HG03460 (cell line): Measurements from ENCODE around the gene TRMO.
"Not testable (repeated sequence)": the region's sequence is repeated elsewhere in the genome, so short reads cannot be mapped to it uniquely, and the experiment has no call there.

Source experiments
- ATAC-seq: cut with Tn5 transposase; IDR thresholded peaks from one replicate; pipeline ENCODE4 v1.9.1; 2021; ENCODE audit not compliant: unreplicated experiment

Gene TRMO, protein sequence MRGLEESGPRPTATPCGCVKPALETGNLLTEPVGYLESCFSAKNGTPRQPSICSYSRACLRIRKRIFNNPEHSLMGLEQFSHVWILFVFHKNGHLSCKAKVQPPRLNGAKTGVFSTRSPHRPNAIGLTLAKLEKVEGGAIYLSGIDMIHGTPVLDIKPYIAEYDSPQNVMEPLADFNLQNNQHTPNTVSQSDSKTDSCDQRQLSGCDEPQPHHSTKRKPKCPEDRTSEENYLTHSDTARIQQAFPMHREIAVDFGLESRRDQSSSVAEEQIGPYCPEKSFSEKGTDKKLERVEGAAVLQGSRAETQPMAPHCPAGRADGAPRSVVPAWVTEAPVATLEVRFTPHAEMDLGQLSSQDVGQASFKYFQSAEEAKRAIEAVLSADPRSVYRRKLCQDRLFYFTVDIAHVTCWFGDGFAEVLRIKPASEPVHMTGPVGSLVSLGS

DNA sequence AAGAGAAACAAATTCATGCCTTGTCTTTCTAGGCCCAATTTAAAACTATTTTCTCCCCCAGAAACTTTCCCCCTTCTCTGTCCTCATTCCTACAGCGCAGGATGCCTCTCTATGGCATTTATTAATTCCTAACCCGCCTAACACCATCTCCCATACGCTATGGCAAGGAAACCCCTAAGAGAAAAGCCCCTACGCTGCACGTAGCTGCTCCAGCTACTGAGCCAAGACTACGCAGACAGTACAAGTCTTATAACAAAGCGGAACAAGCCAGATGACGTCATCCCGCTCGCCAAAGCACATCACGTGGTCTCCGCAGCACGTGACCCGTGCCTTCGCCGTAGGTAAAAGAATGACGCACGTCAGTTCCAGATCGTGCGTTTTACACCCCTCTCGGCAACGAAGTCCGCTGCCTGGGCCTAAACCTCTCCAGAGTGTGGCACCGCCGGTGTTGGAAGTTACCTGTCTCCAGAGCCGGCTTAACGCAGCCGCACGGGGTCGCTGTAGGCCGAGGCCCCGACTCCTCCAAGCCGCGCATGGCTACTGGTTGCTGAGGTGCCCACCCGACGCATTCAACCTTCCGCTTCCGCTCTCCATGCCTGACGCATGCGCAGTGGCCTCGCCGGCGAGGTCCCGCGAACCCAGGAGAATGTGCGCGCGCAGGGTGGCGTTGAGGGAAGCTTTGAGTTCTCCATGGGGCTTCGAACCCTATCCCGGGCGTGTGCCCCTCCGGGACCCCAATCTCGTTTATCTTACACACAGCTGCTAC lies at the start of gene TRMO:
TSS of gene TRMO (minus strand) at position 542 of the 766 bp plus-strand sequence. CDS start at position 535, 7 bp downstream.
- ATAC-seq, result peak; percentile 83

DNA sequence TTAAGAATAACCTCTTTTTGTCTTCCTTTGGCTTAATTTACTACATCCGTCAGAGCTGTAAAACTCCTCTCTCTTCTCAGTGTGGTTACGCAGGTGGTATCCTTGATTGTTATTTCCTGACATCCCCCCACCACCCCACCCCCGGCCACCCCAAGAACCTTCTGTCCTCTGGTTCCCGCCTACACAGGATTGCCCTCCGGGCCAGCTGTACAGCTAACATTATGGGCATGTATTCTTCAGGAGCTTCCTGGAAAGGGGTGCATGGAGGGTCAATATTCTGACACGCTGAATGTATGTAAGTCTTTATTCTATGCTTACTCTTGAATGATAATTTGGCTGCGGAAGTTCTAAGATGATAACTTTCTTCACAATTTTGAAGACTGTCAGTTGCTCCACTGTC lies 47.9 kb upstream of the TRMO start:
- ATAC-seq, result no peak

- no peak for ATAC-seq
Measured at GRCh38 chr9:97969014-97969413, 46.7 kb upstream of the TRMO start.

DNA sequence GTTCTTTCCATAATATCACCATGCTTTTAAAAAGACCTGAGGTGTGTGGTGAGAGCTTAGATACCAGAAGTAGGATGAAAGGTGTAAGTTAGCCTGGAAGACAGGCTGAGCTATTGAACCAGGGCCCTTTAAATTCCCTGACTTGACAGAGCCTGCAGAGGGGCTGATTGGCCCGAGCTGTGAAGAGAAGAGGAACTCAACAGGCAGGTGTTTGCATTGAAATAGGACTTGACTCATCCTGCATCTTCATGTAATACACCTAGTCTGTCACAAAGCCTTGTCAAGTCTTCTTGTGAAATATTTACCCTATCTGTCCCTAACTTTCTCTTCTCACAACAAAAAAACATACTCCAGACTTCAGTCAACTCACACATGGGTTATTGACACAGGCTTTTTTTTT lies 44.2 kb upstream of the TRMO start:
- no peak for ATAC-seq

DNA sequence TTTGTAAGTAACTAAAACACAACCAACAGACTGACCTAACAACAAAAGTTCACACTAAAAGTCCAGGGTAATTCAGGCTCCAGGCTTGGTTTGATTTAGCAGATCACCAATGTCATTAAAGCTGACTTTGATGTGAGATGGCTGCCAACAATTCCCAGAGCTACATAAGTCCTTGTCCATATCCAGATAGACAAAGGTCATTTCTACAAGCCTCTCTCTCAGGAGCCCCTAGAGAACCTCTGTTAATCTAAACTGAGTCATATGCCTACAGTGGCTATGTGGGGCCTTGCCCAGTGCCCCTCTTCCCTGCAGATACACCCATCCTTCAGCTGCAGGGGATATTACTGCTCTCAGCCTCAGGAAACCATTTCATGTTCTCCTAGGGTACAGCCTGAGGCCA lies 42.6 kb upstream of the TRMO start:
- no peak for ATAC-seq

DNA sequence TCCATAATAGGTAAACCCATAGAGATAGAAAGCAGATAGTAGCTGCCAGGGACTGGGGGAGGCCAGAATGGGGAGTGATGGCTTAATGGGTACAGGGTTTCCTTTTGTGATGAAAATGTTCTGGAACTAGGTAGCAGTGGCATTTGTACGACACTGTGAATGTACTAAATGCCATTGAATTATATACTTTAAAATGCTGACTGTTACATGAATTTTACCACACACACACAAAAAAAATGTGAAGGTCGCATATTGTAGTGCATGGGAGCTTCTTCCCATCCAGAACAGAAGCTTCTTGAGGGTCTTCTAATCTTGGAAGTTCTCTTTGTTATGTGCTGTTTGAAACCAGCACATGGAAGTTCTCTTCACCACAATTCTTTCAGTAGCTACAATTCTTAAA lies 40.9 kb upstream of the TRMO start:
- ATAC-seq, result no peak

DNA sequence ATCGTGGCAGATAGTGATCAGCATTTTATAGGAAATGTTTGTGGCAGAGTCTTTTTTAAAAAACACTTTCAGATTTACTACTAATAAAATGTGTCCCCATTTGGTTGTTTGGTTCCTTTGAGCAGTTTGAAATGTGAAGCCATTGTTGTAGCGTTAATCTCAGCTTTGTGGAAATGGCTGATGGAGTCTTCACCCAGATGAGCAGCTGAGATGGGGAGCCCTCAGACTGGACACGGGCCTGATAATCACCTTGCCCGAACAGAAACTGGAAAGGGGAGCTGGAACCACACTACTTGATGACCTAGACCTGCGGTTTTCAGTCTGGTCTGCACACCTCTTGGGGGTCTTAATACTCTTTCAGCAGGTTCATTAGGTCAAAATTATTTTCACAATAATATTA lies 40.3 kb upstream of the TRMO start:
- no peak for ATAC-seq

DNA sequence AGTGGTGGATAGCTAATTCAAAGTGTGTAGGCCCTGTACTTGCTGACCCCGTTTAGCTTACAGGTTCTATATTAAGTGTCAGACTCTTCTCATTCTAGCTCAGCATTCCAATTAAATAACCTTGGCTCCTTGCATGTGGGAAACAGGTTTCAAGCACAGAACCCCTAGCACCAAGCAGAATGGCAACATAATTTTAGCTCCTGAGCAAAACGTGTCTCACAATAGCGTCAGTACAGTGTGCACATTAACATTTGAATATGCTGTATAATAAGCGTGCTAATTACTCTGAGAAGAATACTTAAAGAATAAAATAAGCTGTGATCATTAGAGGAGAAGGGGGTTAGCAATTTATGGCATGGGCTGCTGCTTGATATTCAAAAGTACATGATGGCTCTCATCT lies 39.8 kb upstream of the TRMO start:
- no peak for ATAC-seq

DNA sequence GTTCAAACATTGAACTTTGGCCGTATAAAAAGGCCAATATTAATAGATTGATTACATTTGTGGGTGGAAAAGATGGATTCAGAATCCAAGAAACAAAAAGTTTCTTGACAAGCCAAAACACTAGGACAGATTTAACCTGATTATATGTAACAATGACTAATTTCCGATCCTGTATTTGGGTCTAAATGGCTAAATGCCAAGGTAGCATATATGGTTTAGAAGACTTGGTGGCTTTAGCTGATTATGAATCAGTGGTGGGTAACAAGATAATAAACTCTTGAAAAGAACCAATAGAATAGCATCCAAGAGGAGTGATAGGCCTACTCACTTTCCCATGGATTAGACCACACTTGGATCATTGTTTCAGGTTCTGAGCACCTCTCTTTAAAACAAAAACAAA lies 39.1 kb upstream of the TRMO start:
- no peak for ATAC-seq

DNA sequence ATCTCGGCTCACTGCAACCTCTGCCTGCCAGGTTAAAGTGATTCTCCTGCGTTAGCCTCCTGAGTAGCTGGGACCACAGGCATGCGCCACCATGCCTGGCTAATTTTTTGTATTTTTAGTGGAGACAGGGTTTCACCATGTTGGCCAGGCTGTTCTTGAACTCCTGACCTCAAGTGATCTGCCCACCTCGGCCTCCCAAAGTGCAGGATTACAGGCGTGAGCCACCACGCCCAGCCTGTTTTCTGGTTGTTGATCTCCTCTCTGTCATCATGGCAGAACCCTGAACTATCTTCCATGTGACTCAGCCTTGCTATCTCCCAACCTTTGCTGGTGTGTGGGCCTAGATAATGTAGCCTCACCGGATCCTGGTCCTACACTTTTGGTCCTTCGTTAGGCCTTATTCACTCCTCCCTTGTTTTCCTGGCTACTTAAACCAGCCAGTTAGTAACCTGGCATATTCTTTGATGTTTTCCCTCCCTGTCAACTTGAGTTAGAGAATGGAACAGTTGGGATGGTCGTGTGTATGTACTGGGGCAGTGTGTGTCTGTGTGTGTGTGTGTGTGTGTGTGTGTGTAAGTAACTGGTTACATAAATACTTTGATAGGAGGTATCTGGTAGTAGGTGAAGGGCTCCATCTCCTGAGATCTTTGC lies 38.5 kb upstream of the TRMO start:
- ATAC-seq, result not testable (repeated sequence)

DNA sequence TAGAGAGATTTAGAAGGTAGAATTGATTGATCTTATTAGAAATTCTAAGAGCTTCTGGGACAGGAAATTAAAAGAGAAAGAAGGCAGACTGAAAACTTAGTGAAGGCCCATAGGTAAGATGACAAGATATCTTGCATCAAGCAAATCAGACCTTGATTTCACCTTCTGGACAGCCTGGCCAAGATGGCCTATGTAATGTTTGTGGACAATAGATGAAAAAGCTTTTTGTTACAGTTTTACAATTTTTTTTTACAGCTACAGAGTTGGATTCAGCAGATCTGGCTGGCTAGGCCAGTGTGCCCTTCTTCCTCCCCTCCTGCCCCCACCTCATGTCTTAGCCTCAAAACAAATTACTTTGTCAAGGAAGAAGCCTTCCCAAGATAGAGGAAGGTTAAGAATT lies 37.3 kb upstream of the TRMO start:
- no peak for ATAC-seq

GRCh38 chr9:97958812-97959511 lies 36.7 kb upstream of the TRMO start:
- no peak for ATAC-seq

DNA sequence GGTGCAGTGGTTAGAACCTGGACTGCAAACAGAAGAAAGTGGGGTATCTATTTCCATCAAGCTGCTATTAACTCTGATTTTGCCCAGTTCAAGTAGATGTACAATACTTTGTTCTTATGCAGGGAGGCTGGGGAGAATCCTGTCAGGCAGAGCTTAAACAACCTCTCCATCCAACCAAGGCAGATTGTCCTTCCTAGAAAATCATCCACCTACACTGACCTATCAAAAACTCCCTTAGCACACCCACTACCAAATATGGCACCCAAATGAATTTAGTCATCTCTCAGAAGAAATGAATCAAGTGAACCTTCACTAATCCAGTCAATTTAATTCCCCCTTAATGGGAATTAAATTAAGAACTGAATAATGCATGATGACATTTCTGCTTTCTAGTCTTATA lies 34.0 kb upstream of the TRMO start:
- ATAC-seq, result no peak

DNA sequence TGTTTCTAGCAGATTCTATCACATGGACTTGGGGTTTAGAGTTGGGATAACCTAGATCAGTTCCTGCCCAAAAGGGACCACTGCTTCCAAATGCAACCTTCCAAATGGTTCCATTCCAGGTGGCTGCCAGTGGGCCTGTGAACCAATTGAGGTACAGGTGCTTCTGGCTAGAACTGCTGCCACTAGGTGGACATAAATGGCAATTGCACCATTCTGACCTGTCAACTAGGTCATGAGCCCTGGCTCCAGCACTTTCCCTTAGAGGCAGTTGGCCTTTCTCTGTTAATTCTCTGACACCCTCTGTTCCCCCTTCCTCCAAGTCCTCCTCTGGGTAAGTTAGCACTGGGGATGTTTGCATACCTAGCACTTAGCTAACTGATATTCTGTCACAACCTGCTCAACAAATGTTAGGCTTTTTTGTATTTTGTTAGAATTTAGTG lies 32.3 kb upstream of the TRMO start:
- ATAC-seq, result no peak

- ATAC-seq, result not testable (repeated sequence)
Measured at GRCh38 chr9:97950873-97951272, 28.6 kb upstream of the TRMO start.

DNA sequence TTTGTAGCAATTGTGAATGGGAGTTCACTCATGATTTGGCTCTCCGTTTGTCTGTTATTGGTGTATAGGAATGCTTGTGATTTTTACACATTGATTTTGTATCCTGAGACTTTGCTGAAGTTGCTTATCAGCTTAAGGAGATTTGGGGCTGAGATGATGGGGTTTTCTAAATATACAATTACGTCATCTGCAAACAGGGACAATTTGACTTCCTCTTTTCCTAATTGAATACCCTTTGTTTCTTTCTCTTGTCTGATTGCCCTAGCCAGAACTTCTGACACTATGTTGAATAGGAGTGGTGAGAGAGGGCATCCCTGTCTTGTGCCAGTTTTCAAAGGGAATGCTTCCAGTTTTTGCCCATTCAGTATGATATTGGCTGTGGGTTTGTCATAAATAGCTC lies 24.8 kb upstream of the TRMO start:
- not testable (repeated sequence) for ATAC-seq

DNA sequence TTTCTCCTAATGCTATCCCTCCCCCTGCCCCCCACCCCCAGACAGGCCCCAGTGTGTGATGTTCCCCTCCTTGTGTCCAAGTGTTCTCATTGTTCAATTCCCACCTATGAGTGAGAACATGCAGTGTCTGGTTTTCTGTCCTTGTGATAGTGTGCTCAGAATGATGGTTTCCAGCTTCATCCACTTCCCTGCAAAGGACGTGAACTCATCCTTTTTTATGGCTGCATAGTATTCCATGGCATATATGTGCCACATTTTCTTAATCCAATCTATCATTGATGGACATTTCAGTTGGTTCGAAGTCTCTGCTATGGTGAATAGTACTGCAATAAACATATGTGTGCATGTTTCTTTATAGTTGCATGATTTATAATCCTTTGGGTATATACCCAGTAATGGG lies 23.2 kb upstream of the TRMO start:
- not testable (repeated sequence) for ATAC-seq

DNA sequence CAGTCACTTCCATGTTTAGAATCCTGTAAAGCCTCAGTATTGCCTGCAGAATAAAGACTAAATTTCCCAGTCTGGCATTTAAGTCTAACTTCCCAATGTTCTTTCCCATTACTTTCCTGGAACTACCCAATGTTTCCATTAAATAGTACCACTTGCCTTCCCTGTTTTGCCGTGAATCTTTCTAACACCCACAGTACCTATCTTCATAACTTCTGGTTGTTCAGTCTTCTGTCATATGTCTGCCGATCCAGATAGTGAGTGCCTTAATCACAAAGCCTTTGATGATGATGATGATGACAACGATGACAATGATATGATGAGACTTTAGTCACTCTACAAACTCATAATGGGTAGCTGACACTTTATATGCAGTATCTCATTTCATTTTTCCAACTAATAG lies 22.3 kb upstream of the TRMO start:
- no peak for ATAC-seq

DNA sequence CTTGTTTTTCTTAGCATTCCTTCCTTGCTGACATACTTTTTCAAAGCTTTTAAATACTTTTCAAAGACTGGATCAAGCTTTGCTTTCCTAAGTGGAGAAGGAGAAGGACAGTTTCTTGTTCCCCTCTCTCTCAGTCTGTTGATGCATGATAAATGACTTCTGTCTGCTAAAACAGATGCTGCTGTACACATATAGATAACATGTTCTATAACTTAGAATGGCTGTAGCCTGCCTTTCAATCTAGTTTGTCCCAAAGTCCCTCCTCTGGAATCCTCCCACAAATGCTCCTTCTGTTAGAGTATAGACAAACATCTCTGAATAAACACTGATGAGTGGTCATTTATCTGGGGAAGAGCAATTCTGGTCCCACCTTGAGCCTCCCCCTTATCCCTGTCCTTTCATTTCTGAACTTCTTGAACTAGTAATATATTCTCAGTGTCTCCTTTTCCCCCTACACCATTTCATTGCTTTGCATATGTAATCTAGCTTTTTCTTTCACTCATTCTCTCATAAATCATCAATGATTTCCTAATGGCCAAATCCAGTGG lies 21.1 kb upstream of the TRMO start:
- ATAC-seq, result no peak

- no peak for ATAC-seq
Measured at GRCh38 chr9:97941323-97941722, 19.0 kb upstream of the TRMO start.

DNA sequence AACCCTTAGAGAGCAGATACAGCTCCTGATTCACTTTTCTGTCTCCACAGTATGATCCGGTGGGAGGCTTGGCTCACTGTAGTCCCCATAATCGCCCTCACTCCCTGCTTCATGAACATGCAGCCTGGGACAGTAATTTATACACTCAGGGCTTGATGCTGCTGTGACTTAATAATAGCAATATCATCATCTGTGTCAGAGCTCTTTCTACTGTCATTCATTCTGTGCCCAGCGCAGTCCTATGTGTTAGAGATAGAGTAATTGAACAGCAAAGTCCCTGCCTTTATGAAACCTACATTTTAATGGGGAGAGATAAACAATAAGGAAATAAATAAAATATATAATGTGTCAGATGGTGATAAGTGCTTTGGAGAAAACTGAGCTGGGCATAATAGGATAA lies 18.4 kb upstream of the TRMO start:
- no peak for ATAC-seq
